ENCODE results near the gene ATP7B. TPM values are rescaled to one million over a fixed set of nuclear protein-coding genes. Genes with fewer than 3 reads are reported as not detected.

The ATP7B gene
- total RNA-seq: 16.8 TPM

DNA sequence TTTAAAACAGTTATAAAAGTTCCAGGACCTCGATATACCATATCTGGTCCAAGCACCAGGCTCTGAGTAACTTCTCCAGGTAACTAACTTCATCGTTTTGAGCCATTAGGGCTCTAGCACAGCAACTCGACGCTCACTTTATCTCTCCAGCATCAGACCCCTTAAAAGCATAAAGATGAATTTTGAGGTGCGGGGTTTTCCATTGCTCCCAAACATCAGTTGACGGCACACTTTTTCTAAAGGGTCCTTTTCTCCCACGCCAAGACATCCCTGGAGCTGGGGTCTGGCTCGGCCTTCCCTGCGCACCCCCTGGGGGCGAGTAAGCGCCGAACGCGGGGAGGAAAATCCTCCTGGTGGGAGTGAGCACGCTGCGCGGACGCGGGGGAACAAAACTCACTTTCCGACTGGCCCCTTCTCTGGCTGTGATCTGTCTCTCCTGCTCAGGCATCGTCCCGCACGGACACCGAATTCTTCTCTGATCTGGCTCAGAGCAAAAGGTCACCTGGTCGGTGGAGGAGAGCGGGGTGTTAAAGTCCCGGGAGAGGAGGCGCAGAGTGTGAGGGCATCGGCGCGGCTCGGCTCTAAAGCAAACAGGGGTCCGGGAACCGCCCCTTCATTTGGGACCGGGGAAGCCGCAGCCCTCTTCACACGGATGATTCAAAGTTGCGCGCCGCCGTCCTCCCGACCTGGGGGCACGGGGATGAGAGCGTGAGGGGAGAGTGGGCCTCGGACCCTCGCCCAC is at the start of gene ATP7B:
Gene ATP7B, minus strand, starts transcription at position 561 of the 742 bp plus-strand sequence. Its CDS starts 113 bp downstream, at position 448.

DNA sequence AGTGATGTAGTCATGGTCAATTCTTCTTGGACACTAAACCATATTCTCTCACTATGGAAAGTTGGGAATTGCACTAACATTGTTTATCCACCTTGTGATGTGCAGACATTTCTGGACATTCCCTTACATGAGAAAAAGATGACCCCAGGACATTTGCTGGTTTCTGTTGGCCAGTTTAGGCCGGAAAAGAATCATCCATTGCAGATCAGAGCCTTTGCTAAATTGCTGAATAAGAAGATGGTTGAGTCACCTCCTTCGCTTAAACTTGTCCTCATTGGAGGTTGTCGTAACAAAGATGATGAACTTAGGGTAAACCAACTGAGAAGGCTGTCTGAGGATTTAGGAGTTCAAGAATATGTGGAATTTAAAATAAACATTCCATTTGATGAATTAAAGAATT is 13.2 kb upstream of the ATP7B start, which contains the start of gene UTP14C:
Gene UTP14C, plus strand, starts transcription at position 211 of the 400 bp plus-strand sequence. CDS start 4,114 bp downstream, outside the sequence.

DNA sequence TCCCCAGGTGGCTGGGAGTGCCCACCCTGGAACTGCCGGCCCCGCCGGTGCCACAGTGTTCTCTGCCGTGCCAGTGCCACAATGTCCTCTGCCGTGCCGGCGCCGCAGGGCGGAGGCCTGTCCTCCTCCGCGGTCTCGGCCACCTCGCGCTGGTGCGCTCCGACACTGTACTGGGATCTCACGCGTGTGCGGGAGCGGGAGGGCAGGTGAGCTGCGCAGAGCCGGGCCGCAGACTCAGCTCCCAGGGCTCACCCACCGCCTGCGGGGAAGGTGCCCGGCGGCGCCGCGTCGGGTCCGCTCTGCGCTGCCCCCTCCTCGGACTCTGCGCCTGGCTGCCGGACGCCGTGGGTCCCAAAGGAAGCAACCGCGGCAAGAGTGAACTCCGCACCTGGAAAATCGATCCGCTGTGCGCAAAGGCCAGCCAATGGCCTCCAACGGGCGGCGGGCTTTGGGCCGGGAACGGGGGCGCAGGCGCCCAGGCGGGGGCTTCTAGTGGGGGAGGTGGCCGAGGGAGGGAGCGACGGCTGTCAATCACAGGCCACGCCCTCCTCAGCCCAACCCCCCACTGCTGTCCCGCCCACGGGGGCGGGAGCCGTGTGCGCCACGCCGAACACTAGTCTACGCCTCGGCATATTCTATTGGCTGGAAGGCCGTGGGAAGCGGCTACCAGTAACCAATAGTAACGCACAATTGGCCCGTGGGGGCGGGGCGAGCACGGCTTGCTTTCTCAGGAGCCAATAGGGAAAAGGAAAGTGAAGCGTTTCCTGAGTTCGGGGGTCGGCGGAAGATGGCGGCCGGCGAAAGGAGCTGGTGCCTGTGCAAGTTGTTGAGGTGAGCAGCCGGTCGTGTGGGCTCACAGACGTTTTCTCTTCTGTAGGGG is 622 bp upstream of the ATP7B start, which contains the start of gene ALG11:
Gene ALG11, plus strand, starts transcription at position 767 of the 880 bp plus-strand sequence. Its CDS starts 21 bp downstream, at position 788.

Other genes with a start within 250 kb of the ATP7B start
- gene DHRS12, start 207.3 kb downstream of the ATP7B start, total RNA-seq: 14.4 TPM
- gene TMEM272, start 166.3 kb downstream of the ATP7B start, total RNA-seq: 0.12 TPM
- gene CCDC70, start 149.5 kb downstream of the ATP7B start, total RNA-seq: not detected
- gene ALG11, start 948 bp upstream of the ATP7B start, total RNA-seq: 29.8 TPM
- gene UTP14C, start 13.2 kb upstream of the ATP7B start, total RNA-seq: 22.8 TPM
- 1.8 TPM for gene NEK5, start 117.6 kb upstream of the ATP7B start, total RNA-seq
- gene NEK3, start 148.1 kb upstream of the ATP7B start, total RNA-seq: 14.3 TPM

Measured in metanephros (tissue), 1 donor.